ENCODE data around the gene GRIK3. TPM values are rescaled to one million over a fixed set of nuclear protein-coding genes. Genes with fewer than 3 reads are reported as not detected.

Gene GRIK3
- total and polyA plus RNA-seq, 4 donors: 0.03 to 0.08 (median 0.05) TPM; not detected in 1

DNA sequence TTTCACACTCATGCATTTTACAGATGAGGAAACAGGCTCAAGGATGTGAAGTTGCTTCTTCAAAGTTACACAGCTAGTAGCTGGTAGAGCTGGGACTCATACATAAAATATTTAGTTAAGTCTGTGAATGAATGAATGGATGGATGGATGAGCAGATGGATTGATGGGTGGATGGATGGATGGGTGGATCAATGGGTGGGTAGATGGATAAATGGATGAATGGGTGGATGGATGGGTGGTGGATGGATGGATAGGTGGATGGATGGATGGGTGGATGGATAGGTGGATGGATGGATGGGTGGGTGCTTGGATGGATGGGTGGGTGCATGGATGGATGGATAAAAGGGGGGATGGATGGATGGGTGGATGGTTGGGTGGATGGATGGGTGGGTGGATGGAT is 240.9 kb downstream of the GRIK3 start (continued):
- TF ChIP-seq, protein P1, sequence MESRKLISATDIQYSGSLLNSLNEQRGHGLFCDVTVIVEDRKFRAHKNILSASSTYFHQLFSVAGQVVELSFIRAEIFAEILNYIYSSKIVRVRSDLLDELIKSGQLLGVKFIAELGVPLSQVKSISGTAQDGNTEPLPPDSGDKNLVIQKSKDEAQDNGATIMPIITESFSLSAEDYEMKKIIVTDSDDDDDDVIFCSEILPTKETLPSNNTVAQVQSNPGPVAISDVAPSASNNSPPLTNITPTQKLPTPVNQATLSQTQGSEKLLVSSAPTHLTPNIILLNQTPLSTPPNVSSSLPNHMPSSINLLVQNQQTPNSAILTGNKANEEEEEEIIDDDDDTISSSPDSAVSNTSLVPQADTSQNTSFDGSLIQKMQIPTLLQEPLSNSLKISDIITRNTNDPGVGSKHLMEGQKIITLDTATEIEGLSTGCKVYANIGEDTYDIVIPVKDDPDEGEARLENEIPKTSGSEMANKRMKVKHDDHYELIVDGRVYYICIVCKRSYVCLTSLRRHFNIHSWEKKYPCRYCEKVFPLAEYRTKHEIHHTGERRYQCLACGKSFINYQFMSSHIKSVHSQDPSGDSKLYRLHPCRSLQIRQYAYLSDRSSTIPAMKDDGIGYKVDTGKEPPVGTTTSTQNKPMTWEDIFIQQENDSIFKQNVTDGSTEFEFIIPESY (IDR thresholded peaks at IDR 0.05): no peak
- TF ChIP-seq HNF4A (conservative IDR thresholded peaks at IDR 0.05) (no peak), JUND (IDR thresholded peaks at IDR 0.05) (no peak), SP1 (IDR thresholded peaks at IDR 0.05) (no peak), NR2F2 (IDR thresholded peaks at IDR 0.05) (no peak), RXRA (IDR thresholded peaks at IDR 0.05) (no peak)

- no peak overlapping the region for H3K9ac ChIP-seq (ENCODE audit: low read depth in 1 of 2, low read length in 2 of 2)
- no peak overlapping the region for H3K4me3 ChIP-seq (ENCODE audit: low read depth in 1 of 3, low read length in 3 of 3)
- H3K9me3 ChIP-seq (ENCODE audit: control insufficient read depth in 4 of 4, low read length in 3 of 4): no peaks in the 10 kb centered on the region
- TF ChIP-seq FOXA1 (IDR thresholded peaks at IDR 0.05): no peak
- no peak for TF ChIP-seq ATF3 (IDR thresholded peaks at IDR 0.05)
- TF ChIP-seq GABPA (IDR thresholded peaks at IDR 0.05 in 1 of 2, conservative IDR thresholded peaks at IDR 0.05 in 1 of 2): no peak
- TF ChIP-seq, protein P2, sequence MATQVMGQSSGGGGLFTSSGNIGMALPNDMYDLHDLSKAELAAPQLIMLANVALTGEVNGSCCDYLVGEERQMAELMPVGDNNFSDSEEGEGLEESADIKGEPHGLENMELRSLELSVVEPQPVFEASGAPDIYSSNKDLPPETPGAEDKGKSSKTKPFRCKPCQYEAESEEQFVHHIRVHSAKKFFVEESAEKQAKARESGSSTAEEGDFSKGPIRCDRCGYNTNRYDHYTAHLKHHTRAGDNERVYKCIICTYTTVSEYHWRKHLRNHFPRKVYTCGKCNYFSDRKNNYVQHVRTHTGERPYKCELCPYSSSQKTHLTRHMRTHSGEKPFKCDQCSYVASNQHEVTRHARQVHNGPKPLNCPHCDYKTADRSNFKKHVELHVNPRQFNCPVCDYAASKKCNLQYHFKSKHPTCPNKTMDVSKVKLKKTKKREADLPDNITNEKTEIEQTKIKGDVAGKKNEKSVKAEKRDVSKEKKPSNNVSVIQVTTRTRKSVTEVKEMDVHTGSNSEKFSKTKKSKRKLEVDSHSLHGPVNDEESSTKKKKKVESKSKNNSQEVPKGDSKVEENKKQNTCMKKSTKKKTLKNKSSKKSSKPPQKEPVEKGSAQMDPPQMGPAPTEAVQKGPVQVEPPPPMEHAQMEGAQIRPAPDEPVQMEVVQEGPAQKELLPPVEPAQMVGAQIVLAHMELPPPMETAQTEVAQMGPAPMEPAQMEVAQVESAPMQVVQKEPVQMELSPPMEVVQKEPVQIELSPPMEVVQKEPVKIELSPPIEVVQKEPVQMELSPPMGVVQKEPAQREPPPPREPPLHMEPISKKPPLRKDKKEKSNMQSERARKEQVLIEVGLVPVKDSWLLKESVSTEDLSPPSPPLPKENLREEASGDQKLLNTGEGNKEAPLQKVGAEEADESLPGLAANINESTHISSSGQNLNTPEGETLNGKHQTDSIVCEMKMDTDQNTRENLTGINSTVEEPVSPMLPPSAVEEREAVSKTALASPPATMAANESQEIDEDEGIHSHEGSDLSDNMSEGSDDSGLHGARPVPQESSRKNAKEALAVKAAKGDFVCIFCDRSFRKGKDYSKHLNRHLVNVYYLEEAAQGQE (IDR thresholded peaks at IDR 0.05): no peak
- TF ChIP-seq, protein P3, sequence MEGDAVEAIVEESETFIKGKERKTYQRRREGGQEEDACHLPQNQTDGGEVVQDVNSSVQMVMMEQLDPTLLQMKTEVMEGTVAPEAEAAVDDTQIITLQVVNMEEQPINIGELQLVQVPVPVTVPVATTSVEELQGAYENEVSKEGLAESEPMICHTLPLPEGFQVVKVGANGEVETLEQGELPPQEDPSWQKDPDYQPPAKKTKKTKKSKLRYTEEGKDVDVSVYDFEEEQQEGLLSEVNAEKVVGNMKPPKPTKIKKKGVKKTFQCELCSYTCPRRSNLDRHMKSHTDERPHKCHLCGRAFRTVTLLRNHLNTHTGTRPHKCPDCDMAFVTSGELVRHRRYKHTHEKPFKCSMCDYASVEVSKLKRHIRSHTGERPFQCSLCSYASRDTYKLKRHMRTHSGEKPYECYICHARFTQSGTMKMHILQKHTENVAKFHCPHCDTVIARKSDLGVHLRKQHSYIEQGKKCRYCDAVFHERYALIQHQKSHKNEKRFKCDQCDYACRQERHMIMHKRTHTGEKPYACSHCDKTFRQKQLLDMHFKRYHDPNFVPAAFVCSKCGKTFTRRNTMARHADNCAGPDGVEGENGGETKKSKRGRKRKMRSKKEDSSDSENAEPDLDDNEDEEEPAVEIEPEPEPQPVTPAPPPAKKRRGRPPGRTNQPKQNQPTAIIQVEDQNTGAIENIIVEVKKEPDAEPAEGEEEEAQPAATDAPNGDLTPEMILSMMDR (IDR thresholded peaks at IDR 0.05; ENCODE audit: low read depth, low read length, missing input control): no peak
- no peak for TF ChIP-seq RAD21 (IDR thresholded peaks at IDR 0.05)
- no peak for TF ChIP-seq YY1 (IDR thresholded peaks at IDR 0.05)
- no peaks in the 10 kb centered on the region for H3K4me1 ChIP-seq (ENCODE audit: control insufficient read depth in 4 of 4, insufficient read depth in 4 of 4, low read length in 3 of 4)
- H3K27ac ChIP-seq (ENCODE audit: low read depth in 1 of 2, low read length in 2 of 2): no peak overlapping the region
- DNase-seq (ENCODE audit: low spot score): no peak
- 62% methylated on average over 8 of the region's 8 CpGs for WGBS
- H3K27me3 ChIP-seq (ENCODE audit: control insufficient read depth in 4 of 4, insufficient read depth in 4 of 4, low read length in 3 of 4): peaks cover 0 to 4% (median 0%) of the 10 kb centered on the region in 4 donors
- no peaks in the 10 kb centered on the region for H3K36me3 ChIP-seq (ENCODE audit: control insufficient read depth in 4 of 4, insufficient read depth in 3 of 4, low read depth in 1 of 4, low read length in 3 of 4)
Measured at GRCh38 chr1:36792292-36792691, 242.0 kb downstream of the GRIK3 start.

- Histone ChIP-seq H3K4me1 (ENCODE audit: control insufficient read depth in 4 of 4, insufficient read depth in 4 of 4, low read length in 3 of 4) (no peaks in the 10 kb centered on the region), H3K36me3 (ENCODE audit: control insufficient read depth in 4 of 4, insufficient read depth in 3 of 4, low read depth in 1 of 4, low read length in 3 of 4) (no peaks in the 10 kb centered on the region), H3K27ac (ENCODE audit: low read depth in 1 of 2, low read length in 2 of 2) (no peak overlapping the region), H3K27me3 (ENCODE audit: control insufficient read depth in 4 of 4, insufficient read depth in 4 of 4, low read length in 3 of 4) (peaks cover 0 to 4% (median 0%) of the 10 kb centered on the region in 4 donors), H3K4me3 (ENCODE audit: low read depth in 1 of 3, low read length in 3 of 3) (no peak overlapping the region), H3K9ac (ENCODE audit: low read depth in 1 of 2, low read length in 2 of 2) (no peak overlapping the region), H3K9me3 (ENCODE audit: control insufficient read depth in 4 of 4, low read length in 3 of 4) (no peaks in the 10 kb centered on the region)
- no peak for TF ChIP-seq HNF4A (conservative IDR thresholded peaks at IDR 0.05)
- TF ChIP-seq, protein P1 (IDR thresholded peaks at IDR 0.05): no peak
- no peak for TF ChIP-seq NR2F2 (IDR thresholded peaks at IDR 0.05)
- no peak for TF ChIP-seq TAF1 (conservative IDR thresholded peaks at IDR 0.05)
- no peak for TF ChIP-seq FOXA1 (IDR thresholded peaks at IDR 0.05)
- 60% methylated on average over 10 of the region's 10 CpGs for WGBS
- no peak for DNase-seq (ENCODE audit: low spot score)
Measured at GRCh38 chr1:36790191-36790590, 244.1 kb downstream of the GRIK3 start.

Data from liver (tissue), 9 donors.